IMR-90 (cell line): ENCODE data around the gene CDA.

Experiments
- CTCF ChIP-seq: conservative IDR thresholded peaks from 2 replicates; pipeline ENCODE4 v1.5.1; 2012; ENCODE audit warnings: mild to moderate bottlenecking, low read depth, low read length, improper control_type of control experiment
- POLR2A ChIP-seq: IDR thresholded peaks from 2 replicates; pipeline ENCODE4 v1.6.1; 2012; ENCODE audit warnings: mild to moderate bottlenecking, low read depth, low read length
- RFX5 ChIP-seq: IDR thresholded peaks from 2 replicates; pipeline ENCODE4 v1.8.0; 2012; ENCODE audit warnings: low read depth, mild to moderate bottlenecking, low read length, moderate library complexity

- TF ChIP-seq RFX5 = no peak
- TF ChIP-seq CTCF = no peak
- TF ChIP-seq POLR2A = no peak
These were observed 12.4 kb downstream of the CDA start for GRCh38 chr1:20601129-20601825.
